Right lobe of liver (tissue), 6 donors: ENCODE data around the gene ASB15. TPM values are rescaled to one million over a fixed set of nuclear protein-coding genes. Genes with fewer than 3 reads are reported as not detected.

Source experiments
- ATAC-seq, 4 donors: fragments of 200-7000 bp; cut with Tn5 transposase; one replicate each; pipeline ENCODE4 v1.9.1; 2020; ENCODE audit warnings: mild to moderate bottlenecking in 4 of 4, moderate library complexity in 4 of 4
- DNase-seq, 3 donors: peaks; one replicate each; pipeline ENCODE4 v3.0.0-alpha.2; 2020
- H3K27ac ChIP-seq, 3 donors: fragments of 200-600 bp; one replicate each; pipeline ENCODE4 v1.8.0; 2022
- H3K27me3 ChIP-seq, 2 donors: fragments of 200-600 bp; one replicate each; pipeline ENCODE4 v1.8.0; 2022
- H3K36me3 ChIP-seq, 4 donors: fragments of 200-600 bp; sonication (generic) in 1 of 4; one replicate each; pipeline versions ENCODE4 v1.5.1 to v1.8.0; 2017 to 2022; ENCODE audit warnings: control low read depth in 1 of 4
- H3K4me1 ChIP-seq, 4 donors: fragments of 200-600 bp; sonication (generic) in 1 of 4; one replicate each; pipeline versions ENCODE4 v1.5.1 to v1.8.0; 2017 to 2022; ENCODE audit warnings: control low read depth in 1 of 4
- H3K4me3 ChIP-seq, 3 donors: fragments of 200-600 bp; one replicate each; pipeline ENCODE4 v1.8.0; 2022
- H3K9me3 ChIP-seq, 4 donors: fragments of 200-600 bp; sonication (generic) in 1 of 4; one replicate each; pipeline versions ENCODE4 v1.5.1 to v1.8.0; 2017 to 2022; ENCODE audit warnings: control low read depth in 1 of 4
- POLR2A ChIP-seq: fragments of 450-650 bp; IDR thresholded peaks from one replicate; pipeline ENCODE4 v1.6.1; 2017; ENCODE audit warnings: antibody characterized with exemption, mild to moderate bottlenecking
- WGBS: methylation state at CpG from one replicate; pipeline ENCODE4 v1.1.6; 2018; ENCODE audit warnings: low coverage, low lambda C conversion rate; ENCODE audit not compliant: insufficient coverage; ENCODE audit errors: missing lambda C conversion rate; 5-methylcytosine and 5-hydroxymethylcytosine counted together
- intact Hi-C, 2 donors: fragments of 100-400 bp; cut with DNase I; formaldehyde crosslinking; loops; one replicate each; pipeline versions ENCODE4 v1.11.2 to v1.14.1; 2022
- total RNA-seq, 6 experiments: library from RNA; depleted of rRNA in 2 of 6; stranded (reverse); fragments of >200 nt in 2 of 6; fragmentation: NEBNext Ultra II Directional in 3 of 6; extraction: Animal tissue kit (Norgen Biotek cat#: 25700) in 3 of 6; gene quantifications; one replicate each; pipeline versions ENCODE4 v1.1.0 to v1.2.4, GENCODE V29; 2016 to 2023
- TF ChIP-seq, protein P1 (sequence below), 4 donors: fragments of 200-600 bp in 3 of 4; fragments of 450-650 bp in 1 of 4; IDR thresholded peaks; one replicate each; pipeline versions ENCODE4 v1.5.1 to v1.8.0; 2016 to 2022; ENCODE audit warnings: antibody characterized with exemption in 4 of 4, mild to moderate bottlenecking in 2 of 4
- donor health status: DM: no; HTN: yes; CAD: no.
- donor health status: DM: no; HTN: no; CAD: no.
- donor health status: DM: no; HTN: no; CAD: no.
- donor health status: DM: no; HTN: yes; CAD: no.
- donor health status: DM: no; HTN: yes; CAD: no.

The ASB15 gene
- total RNA-seq, 6 experiments from 2014 or later = not detected

DNA sequence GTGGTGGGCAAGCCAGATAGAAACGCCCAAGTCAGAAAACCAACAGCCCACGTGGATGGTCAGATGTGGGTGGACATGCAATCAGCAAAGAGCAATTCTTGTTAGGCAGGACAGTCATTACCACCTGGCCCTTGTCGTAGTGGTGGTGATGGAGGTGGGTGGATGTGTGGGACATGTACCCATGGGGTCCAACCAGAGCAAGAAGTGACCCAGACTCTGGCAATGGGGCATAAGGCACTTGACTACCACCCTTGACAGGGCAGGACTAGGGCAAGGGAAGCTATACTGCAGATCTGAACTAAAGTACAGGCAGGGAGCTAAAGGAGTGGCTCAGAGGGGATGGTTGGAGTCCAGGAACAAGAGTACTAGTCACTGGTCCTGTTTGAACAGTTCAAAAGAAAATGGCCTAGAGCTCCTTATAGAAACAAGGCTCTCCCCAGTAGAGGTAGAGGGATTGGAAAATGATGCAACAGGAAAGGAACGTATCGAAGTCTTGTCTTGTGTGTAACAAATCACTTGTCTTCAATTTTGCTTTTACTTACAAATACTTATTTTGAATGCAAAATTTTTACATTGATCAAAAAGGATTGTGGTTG lies 71.6 kb downstream of the ASB15 start:
- Histone ChIP-seq H3K36me3 (no peaks in the 10 kb centered on the region), H3K27me3 (no peaks in the 10 kb centered on the region), H3K27ac (no peak overlapping the region), H3K9me3 (no peaks in the 10 kb centered on the region), H3K4me1 (peaks cover 0 to 32% (median 9%) of the 10 kb centered on the region in 4 donors), H3K4me3 (no peak overlapping the region)
- intact Hi-C loops = no loop called here
- WGBS = 85% methylated on average over 5 of the region's 5 CpGs
- TF ChIP-seq POLR2A = no peak
- TF ChIP-seq, protein P1, sequence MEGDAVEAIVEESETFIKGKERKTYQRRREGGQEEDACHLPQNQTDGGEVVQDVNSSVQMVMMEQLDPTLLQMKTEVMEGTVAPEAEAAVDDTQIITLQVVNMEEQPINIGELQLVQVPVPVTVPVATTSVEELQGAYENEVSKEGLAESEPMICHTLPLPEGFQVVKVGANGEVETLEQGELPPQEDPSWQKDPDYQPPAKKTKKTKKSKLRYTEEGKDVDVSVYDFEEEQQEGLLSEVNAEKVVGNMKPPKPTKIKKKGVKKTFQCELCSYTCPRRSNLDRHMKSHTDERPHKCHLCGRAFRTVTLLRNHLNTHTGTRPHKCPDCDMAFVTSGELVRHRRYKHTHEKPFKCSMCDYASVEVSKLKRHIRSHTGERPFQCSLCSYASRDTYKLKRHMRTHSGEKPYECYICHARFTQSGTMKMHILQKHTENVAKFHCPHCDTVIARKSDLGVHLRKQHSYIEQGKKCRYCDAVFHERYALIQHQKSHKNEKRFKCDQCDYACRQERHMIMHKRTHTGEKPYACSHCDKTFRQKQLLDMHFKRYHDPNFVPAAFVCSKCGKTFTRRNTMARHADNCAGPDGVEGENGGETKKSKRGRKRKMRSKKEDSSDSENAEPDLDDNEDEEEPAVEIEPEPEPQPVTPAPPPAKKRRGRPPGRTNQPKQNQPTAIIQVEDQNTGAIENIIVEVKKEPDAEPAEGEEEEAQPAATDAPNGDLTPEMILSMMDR (IDR thresholded peaks at IDR 0.05) = no peak
- no peak for DNase-seq
- no peak for ATAC-seq

DNA sequence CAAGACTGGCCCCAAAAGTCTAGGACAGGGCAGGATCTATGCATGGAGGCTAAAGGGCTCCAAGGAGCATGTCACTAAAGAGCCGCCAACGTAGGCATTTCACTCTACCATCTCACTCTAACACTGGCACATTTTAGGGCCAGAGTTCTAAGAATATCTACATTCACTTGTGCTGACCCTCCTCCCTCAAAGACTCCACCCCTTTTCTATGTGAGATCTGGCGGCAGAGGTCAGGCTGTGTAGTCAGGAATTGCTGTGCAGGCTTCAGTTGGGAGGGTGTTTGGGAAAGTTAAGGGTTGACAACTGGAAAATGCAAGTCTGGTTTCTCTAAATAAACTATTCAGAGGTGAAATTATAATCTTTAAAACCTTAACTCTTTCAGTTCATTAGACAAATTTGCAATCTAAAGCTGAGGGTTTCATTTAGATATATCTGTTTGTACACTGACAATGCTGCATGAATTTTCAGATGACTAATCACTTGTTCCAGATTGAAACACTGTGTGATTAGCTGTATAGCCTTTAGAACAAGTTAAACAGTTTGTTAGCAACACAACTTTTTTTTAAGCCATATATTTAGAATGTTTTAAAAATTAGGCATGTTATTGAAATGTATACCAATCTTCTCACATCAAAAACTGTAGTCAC lies 72.3 kb downstream of the ASB15 start:
- ATAC-seq (no peak), DNase-seq (no peak)
- no peak overlapping the region for H3K27ac ChIP-seq
- no peaks in the 10 kb centered on the region for H3K27me3 ChIP-seq
- TF ChIP-seq, protein P1 (IDR thresholded peaks at IDR 0.05) = no peak
- no peak for TF ChIP-seq POLR2A
- WGBS = 70% methylated on average over 3 of the region's 3 CpGs
- no peaks in the 10 kb centered on the region for H3K9me3 ChIP-seq
- peaks cover 0 to 34% (median 12%) of the 10 kb centered on the region in 4 donors for H3K4me1 ChIP-seq
- no peaks in the 10 kb centered on the region for H3K36me3 ChIP-seq
- intact Hi-C loops = no loop called here
- no peak overlapping the region for H3K4me3 ChIP-seq

DNA sequence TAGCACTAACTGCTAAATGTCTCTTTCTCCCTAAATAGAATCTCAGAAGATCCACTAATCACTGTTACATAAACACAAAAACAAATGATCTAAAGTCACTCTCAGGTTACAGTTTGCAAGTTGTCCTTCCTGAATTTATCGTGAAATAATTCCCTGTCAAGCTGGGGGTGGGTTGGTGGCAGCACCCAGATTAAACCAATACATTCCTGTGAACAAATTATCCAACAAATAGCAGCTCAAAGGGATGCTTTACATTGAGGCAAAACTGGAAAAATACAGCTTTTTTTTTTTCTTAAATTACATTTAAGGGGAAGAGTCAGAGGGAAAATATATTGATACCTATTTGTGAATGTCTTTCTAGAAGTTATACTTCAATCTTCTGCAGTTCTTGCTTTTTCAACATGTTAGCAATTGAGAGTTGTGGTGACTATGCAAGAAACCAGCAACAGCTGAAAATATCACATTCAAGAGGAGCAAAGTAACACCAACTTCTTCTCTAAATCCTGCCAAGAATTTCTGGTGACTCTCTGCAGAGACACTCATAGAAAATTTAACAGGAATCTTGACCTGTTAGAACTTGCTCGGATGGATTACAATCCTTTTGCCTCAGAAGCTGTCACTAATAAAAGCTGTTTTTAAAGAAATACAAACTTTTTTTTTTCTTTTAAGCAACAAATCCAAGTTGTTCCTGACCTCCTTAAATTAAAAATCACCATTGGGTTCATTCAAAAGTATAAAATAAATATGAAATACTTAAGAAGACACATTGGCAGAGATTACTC lies 73.0 kb downstream of the ASB15 start:
- Histone ChIP-seq H3K27ac (peak overlapping the region in 2 of 3 donors; percentile 8 to 50), H3K4me1 (peaks cover 0 to 33% (median 11%) of the 10 kb centered on the region in 4 donors), H3K27me3 (no peaks in the 10 kb centered on the region), H3K9me3 (no peaks in the 10 kb centered on the region), H3K4me3 (no peak overlapping the region), H3K36me3 (no peaks in the 10 kb centered on the region)
- 17% methylated on average over 2 of the region's 2 CpGs for WGBS
- intact Hi-C loops = no loop called here
- DNase-seq = no peak
- TF ChIP-seq, protein P1 (IDR thresholded peaks at IDR 0.05) = no peak
- TF ChIP-seq POLR2A = no peak
- peak in 2 of 4 donors; percentile 5 to 28 for ATAC-seq

DNA sequence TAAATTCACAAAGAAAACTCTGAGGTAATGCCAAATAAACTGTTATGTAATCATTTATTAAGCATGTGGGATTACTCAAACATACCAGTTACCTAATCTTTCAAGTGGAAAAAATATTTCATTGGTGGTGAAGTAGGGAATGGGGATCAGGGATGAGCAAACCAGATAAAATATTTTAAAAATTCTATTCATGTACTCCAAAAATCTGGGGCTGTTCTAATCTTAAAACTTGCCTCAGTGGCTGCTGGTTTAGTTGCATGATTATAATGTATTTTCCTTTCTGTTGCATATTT lies 73.5 kb downstream of the ASB15 start:
- no peak overlapping the region for H3K4me3 ChIP-seq
- H3K9me3 ChIP-seq = no peaks in the 10 kb centered on the region
- intact Hi-C loops = no loop called here
- H3K27me3 ChIP-seq = no peaks in the 10 kb centered on the region
- ATAC-seq = peak; percentile 47 to 68 (median 63)
- no peak for DNase-seq
- TF ChIP-seq, protein P1 (IDR thresholded peaks at IDR 0.05) = no peak
- TF ChIP-seq POLR2A = no peak
- H3K4me1 ChIP-seq = peaks cover 0 to 28% (median 11%) of the 10 kb centered on the region in 4 donors
- H3K36me3 ChIP-seq = no peaks in the 10 kb centered on the region
- peak overlapping the region in 2 of 3 donors; percentile 8 to 50 for H3K27ac ChIP-seq
